ENCODE data around the gene CNTNAP2. TPM values are rescaled to one million over a fixed set of nuclear protein-coding genes. Genes with fewer than 3 reads are reported as not detected.

The CNTNAP2 gene
- total and polyA plus RNA-seq, 2 of the 4 experiments (the other 2 are of a cell fraction) = not detected

- H4K91ac ChIP-seq (ENCODE audit: insufficient read depth, low read depth, low read length) = no peak overlapping the region
- ATAC-seq (ENCODE audit: low read depth) (no peak), DNase-seq (no peak)
- no peak overlapping the region for H2AK5ac ChIP-seq (ENCODE audit: low read depth, low read length)
- no peak overlapping the region for H2BK15ac ChIP-seq (ENCODE audit: low read depth, low read length)
- no peaks in the 10 kb centered on the region for H3K9me1 ChIP-seq (ENCODE audit: insufficient read depth, low read length)
- no peak overlapping the region for H3K27ac ChIP-seq (ENCODE audit: insufficient read depth, low read length)
- H3K9ac ChIP-seq (ENCODE audit: low read depth, low read length) = no peak overlapping the region
- no peak overlapping the region for H3K23ac ChIP-seq (ENCODE audit: low read depth, low read length)
- H3K79me1 ChIP-seq (ENCODE audit: low read depth in 1 of 2, low read length in 2 of 2) = no peaks in the 10 kb centered on the region
- H2AFZ ChIP-seq (replicated peaks; ENCODE audit: low read length, poor library complexity) = no peak overlapping the region
- no peak overlapping the region for H4K8ac ChIP-seq (ENCODE audit: low read depth in 2 of 2, low read length in 2 of 2)
- no peak overlapping the region for H3K14ac ChIP-seq (replicated peaks; ENCODE audit: low read depth, low read length)
- H3K18ac ChIP-seq (ENCODE audit: low read depth, low read length) = no peak overlapping the region
- ChIA-PET POLR2A (ENCODE audit: unreplicated experiment) (no interaction called here), CTCF (no interaction called here)
- H3K4me1 ChIP-seq (ENCODE audit: control insufficient read depth, insufficient read depth, low read length) = no peaks in the 10 kb centered on the region
- dilution Hi-C loops (cut with HindIII; ENCODE audit: low sequenced_read_pairs, unreplicated experiment) (no loop called here), intact Hi-C loops (cut with micrococcal nuclease) (no loop called here), in situ Hi-C loops (cut with MboI; ENCODE audit: low sequenced_read_pairs) (no loop called here)
- H2BK20ac ChIP-seq (ENCODE audit: low read depth, low read length) = no peak overlapping the region
- H4K5ac ChIP-seq (ENCODE audit: low read depth, low read length) = no peak overlapping the region
- no TSS peak for BruUV-seq (replicated peaks)
- no CpG with 5 or more reads among the region's 2 CpGs for WGBS, 2 experiments (ENCODE audit: extremely low coverage in 2 of 2, insufficient read length in 1 of 2)
- H4K20me1 ChIP-seq (ENCODE audit: insufficient read depth, low read length) = no peaks in the 10 kb centered on the region
- H3K27me3 ChIP-seq (ENCODE audit: control insufficient read depth, insufficient read depth, low read length) = no peaks in the 10 kb centered on the region
- H2AK9ac ChIP-seq (replicated peaks; ENCODE audit: low read depth, low read length, poor library complexity) = no peak overlapping the region
- no peaks in the 10 kb centered on the region for H3K36me3 ChIP-seq (ENCODE audit: control insufficient read depth, insufficient read depth, low read length)
- no peak overlapping the region for H3K4ac ChIP-seq (ENCODE audit: low read depth, low read length)
- H3K4me3 ChIP-seq (ENCODE audit: insufficient read depth, low read depth, low read length) = no peak overlapping the region
- TF ChIP-seq RFX5 (IDR thresholded peaks at IDR 0.05; ENCODE audit: low read depth, low read length) = no peak
- no peak for TF ChIP-seq BHLHE40 (IDR thresholded peaks at IDR 0.05; ENCODE audit: low read depth, low read length)
- peak; percentile 82 for TF ChIP-seq MAFK (IDR thresholded peaks at IDR 0.05; ENCODE audit: low read depth, low read length)
- TF ChIP-seq, protein P1, sequence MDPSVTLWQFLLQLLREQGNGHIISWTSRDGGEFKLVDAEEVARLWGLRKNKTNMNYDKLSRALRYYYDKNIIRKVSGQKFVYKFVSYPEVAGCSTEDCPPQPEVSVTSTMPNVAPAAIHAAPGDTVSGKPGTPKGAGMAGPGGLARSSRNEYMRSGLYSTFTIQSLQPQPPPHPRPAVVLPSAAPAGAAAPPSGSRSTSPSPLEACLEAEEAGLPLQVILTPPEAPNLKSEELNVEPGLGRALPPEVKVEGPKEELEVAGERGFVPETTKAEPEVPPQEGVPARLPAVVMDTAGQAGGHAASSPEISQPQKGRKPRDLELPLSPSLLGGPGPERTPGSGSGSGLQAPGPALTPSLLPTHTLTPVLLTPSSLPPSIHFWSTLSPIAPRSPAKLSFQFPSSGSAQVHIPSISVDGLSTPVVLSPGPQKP (IDR thresholded peaks at IDR 0.05; ENCODE audit: borderline replicate concordance, low read depth, low read length) = no peak
- H3K4me2 ChIP-seq (ENCODE audit: low read depth, low read length) = no peak overlapping the region
- H3K9me3 ChIP-seq (ENCODE audit: control insufficient read depth, insufficient read depth, low read length) = peaks cover 11% of the 10 kb centered on the region
- H2BK120ac ChIP-seq (ENCODE audit: low read depth, low read length) = no peak overlapping the region
- H3K56ac ChIP-seq (ENCODE audit: extremely low read depth, insufficient read depth, low read length) = no peak overlapping the region
- no peak overlapping the region for H2BK5ac ChIP-seq (ENCODE audit: low read depth, low read length, poor library complexity, severe bottlenecking)
Measured at GRCh38 chr7:147103224-147103623, 986.6 kb downstream of the CNTNAP2 start.
